AG10803 (cell line): Measurements from ENCODE around the gene PIK3R6.

ENCODE experiments used
- DNase-seq: peaks from one replicate; pipeline ENCODE4 v3.0.0; 2010; ENCODE audit warnings: low read depth
- H3K4me3 ChIP-seq: 2 replicates; pipeline ENCODE4 v1.5.1; 2011; ENCODE audit warnings: mild to moderate bottlenecking, low read length, control low read depth
- CTCF ChIP-seq: conservative IDR thresholded peaks from 2 replicates; pipeline ENCODE4 v1.5.1; 2011; ENCODE audit warnings: mild to moderate bottlenecking, low read length, control low read depth, inconsistent platforms

The PIK3R6 gene

GRCh38 chr17:8872705-8873435 lies 5.4 kb upstream of the PIK3R6 start:
- no peak overlapping the region for H3K4me3 ChIP-seq
- no peak for DNase-seq
- TF ChIP-seq CTCF = no peak

GRCh38 chr17:8872036-8872704 lies 4.7 kb upstream of the PIK3R6 start:
- H3K4me3 ChIP-seq = no peak overlapping the region
- no peak for DNase-seq
- no peak for TF ChIP-seq CTCF

- no peak for TF ChIP-seq CTCF
- no peak for DNase-seq
Observed at GRCh38 chr17:8871081-8871581, 3.7 kb upstream of the PIK3R6 start.

GRCh38 chr17:8870406-8871040 lies 3.0 kb upstream of the PIK3R6 start:
- no peak for TF ChIP-seq CTCF
- DNase-seq = no peak
- no peak overlapping the region for H3K4me3 ChIP-seq

More at GRCh38 chr17:8871081-8871581, 3.7 kb upstream of the PIK3R6 start:
- no peak overlapping the region for H3K4me3 ChIP-seq

- no peak for DNase-seq
- no peak for TF ChIP-seq CTCF
Observed at GRCh38 chr17:8869114-8869815, 1.8 kb upstream of the PIK3R6 start.

GRCh38 chr17:8868529-8868951 lies 1.1 kb upstream of the PIK3R6 start:
- TF ChIP-seq CTCF = no peak
- DNase-seq = no peak
- no peak overlapping the region for H3K4me3 ChIP-seq

More at GRCh38 chr17:8869114-8869815, 1.8 kb upstream of the PIK3R6 start:
- H3K4me3 ChIP-seq = no peak overlapping the region
